ENCODE measurements around the gene CWC22. TPM values are rescaled to one million over a fixed set of nuclear protein-coding genes. Genes with fewer than 3 reads are reported as not detected.
A peak's percentile ranks its signal among the peaks of the same experiment; 100 is the strongest.

CWC22 gene
- total and polyA plus RNA-seq, 2 of the 13 experiments (the other 11 are each of a cell fraction or from before 2014, with no cell fraction given): 5.7 to 29.2 TPM

GRCh38 chr2:179954026-179954425, 53.1 kb downstream of the CWC22 start (continued):
- TF ChIP-seq ZNF597 (CRISPR knock-in tag; IDR thresholded peaks at IDR 0.05) (no peak), ZNF746 (CRISPR knock-in tag; IDR thresholded peaks at IDR 0.05) (no peak), NFE2L2 (IDR thresholded peaks at IDR 0.05; ENCODE audit: low read length) (no peak), PRMT3 (CRISPR knock-in tag; IDR thresholded peaks at IDR 0.05; ENCODE audit: borderline replicate concordance, low read depth) (no peak), ZFP36 (IDR thresholded peaks at IDR 0.05; ENCODE audit: borderline replicate concordance, low read depth, low read length, partially characterized antibody) (no peak), ZNF704 (CRISPR knock-in tag; IDR thresholded peaks at IDR 0.05; ENCODE audit: borderline replicate concordance) (no peak), HOXD1 (CRISPR knock-in tag; IDR thresholded peaks at IDR 0.05) (no peak), CCAR2 (optimal IDR thresholded peaks at IDR 0.05; ENCODE audit: low read depth, low read length) (no peak), ZNF207 (IDR thresholded peaks at IDR 0.05; ENCODE audit: borderline replicate concordance) (no peak), LCORL (IDR thresholded peaks at IDR 0.05) (no peak), LCORL (CRISPR knock-in tag; IDR thresholded peaks at IDR 0.05) (no peak), YEATS2 (CRISPR knock-in tag; IDR thresholded peaks at IDR 0.05; ENCODE audit: borderline replicate concordance) (no peak), ZSCAN9 (CRISPR knock-in tag; IDR thresholded peaks at IDR 0.05; ENCODE audit: borderline replicate concordance) (peak; percentile 30; the same call in 1 of the 2 replicates), HCFC1 (IDR thresholded peaks at IDR 0.05; ENCODE audit: low read depth, low read length) (no peak), ZNF331 (CRISPR knock-in tag; IDR thresholded peaks at IDR 0.05) (no peak), TCF12 (IDR thresholded peaks at IDR 0.05) (no peak), TCF12 (CRISPR knock-in tag; IDR thresholded peaks at IDR 0.05) (no peak), ZNF546 (CRISPR knock-in tag; conservative IDR thresholded peaks at IDR 0.05) (no peak), ETV5 (CRISPR knock-in tag; IDR thresholded peaks at IDR 0.05; ENCODE audit: borderline replicate concordance) (no peak; the same call in 1 of the 2 replicates), ZNF780A (CRISPR knock-in tag; IDR thresholded peaks at IDR 0.05) (no peak), CBFB (CRISPR knock-in tag; IDR thresholded peaks at IDR 0.05) (no peak), DPF2 (CRISPR knock-in tag; IDR thresholded peaks at IDR 0.05; ENCODE audit: borderline replicate concordance, low read depth) (no peak), IRF2 (CRISPR knock-in tag; IDR thresholded peaks at IDR 0.05) (0 out of 2 replicates have a peak, but pooled peaks have one; percentile 37), PHF21A (CRISPR knock-in tag; IDR thresholded peaks at IDR 0.05) (no peak), FOXK2 (IDR thresholded peaks at IDR 0.05) (no peak), ELF3 (CRISPR knock-in tag; IDR thresholded peaks at IDR 0.05) (peak; percentile 73), ZNF598 (CRISPR knock-in tag; IDR thresholded peaks at IDR 0.05; ENCODE audit: borderline replicate concordance) (no peak), BCL3 (CRISPR knock-in tag; IDR thresholded peaks at IDR 0.05) (no peak)
- TF ChIP-seq, protein P1, sequence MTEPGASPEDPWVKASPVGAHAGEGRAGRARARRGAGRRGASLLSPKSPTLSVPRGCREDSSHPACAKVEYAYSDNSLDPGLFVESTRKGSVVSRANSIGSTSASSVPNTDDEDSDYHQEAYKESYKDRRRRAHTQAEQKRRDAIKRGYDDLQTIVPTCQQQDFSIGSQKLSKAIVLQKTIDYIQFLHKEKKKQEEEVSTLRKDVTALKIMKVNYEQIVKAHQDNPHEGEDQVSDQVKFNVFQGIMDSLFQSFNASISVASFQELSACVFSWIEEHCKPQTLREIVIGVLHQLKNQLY (CRISPR knock-in tag; IDR thresholded peaks at IDR 0.05): no peak
- TF ChIP-seq, protein P2, sequence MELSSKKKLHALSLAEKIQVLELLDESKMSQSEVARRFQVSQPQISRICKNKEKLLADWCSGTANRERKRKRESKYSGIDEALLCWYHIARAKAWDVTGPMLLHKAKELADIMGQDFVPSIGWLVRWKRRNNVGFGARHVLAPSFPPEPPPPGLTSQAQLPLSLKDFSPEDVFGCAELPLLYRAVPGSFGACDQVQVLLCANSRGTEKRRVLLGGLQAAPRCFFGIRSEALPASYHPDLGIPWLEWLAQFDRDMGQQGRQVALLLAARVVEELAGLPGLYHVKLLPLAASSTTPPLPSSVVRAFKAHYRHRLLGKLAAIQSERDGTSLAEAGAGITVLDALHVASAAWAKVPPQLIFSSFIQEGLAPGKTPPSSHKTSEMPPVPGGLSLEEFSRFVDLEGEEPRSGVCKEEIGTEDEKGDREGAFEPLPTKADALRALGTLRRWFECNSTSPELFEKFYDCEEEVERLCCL (CRISPR knock-in tag; IDR thresholded peaks at IDR 0.05; ENCODE audit: borderline replicate concordance): no peak
